Caco-2 (cell line): Measurements from ENCODE around the gene ABHD2. TPM values are rescaled to one million over a fixed set of nuclear protein-coding genes. Genes with fewer than 3 reads are reported as not detected.
A peak's percentile ranks its signal among the peaks of the same experiment; 100 is the strongest.

ENCODE experiments used
- BruUV-seq: library from RNA; stranded (reverse); fragments of 400-500 nt; replicated peaks from 2 replicates; lab custom pipeline; 2021; lab: Mats Ljungman, UMichigan
- CTCF ChIA-PET: fragments of 300-600 bp; sonication (Branson Sonifier 250); formaldehyde crosslinking; loops from one replicate; lab custom pipeline; 2022; ENCODE audit warnings: antibody characterized with exemption; lab: Charles Lee
- POLR2A ChIA-PET: fragments of 300-600 bp; sonication (Branson Sonifier 250); formaldehyde crosslinking; loops from one replicate; lab custom pipeline; 2022; ENCODE audit warnings: antibody characterized with exemption; lab: Charles Lee
- DNase-seq, 2 experiments: peaks; one replicate each; pipeline versions ENCODE4 v3.0.0 to v3.0.0-alpha.2; 2020 to 2022
- H3K27me3 ChIP-seq: replicated peaks from 2 replicates; pipeline ENCODE4 v1.6.0; 2011; ENCODE audit warnings: low read length; ENCODE audit not compliant: control insufficient read depth, insufficient read depth
- H3K36me3 ChIP-seq: 2 replicates; pipeline ENCODE4 v1.5.1; 2011; ENCODE audit warnings: low read length; ENCODE audit not compliant: control insufficient read depth, insufficient read depth
- H3K4me1 ChIP-seq: fragments of 250-450 bp; sonication (Bioruptor Pico); 2 replicates; pipeline ENCODE4 v1.5.1; 2020; ENCODE audit warnings: mild to moderate bottlenecking
- H3K4me3 ChIP-seq: 2 replicates; pipeline ENCODE4 v1.5.1; 2011; ENCODE audit warnings: low read depth, mild to moderate bottlenecking, control low read depth, low read length
- H3K9me3 ChIP-seq: fragments of 250-450 bp; sonication (Bioruptor Pico); 2 replicates; pipeline ENCODE4 v1.5.1; 2020; ENCODE audit warnings: mild to moderate bottlenecking, moderate library complexity
- H3K27ac Mint-ChIP-seq: one replicate; pipeline ENCODE4 v1.8.0; 2022; ENCODE audit warnings: mixed read lengths; ENCODE audit not compliant: unreplicated experiment
- H3K27me3 Mint-ChIP-seq: one replicate; pipeline ENCODE4 v1.8.0; 2022; ENCODE audit warnings: mixed read lengths; ENCODE audit not compliant: insufficient read depth, unreplicated experiment
- H3K36me3 Mint-ChIP-seq: one replicate; pipeline ENCODE4 v1.8.0; 2022; ENCODE audit warnings: mild to moderate bottlenecking, mixed read lengths; ENCODE audit not compliant: insufficient read depth, unreplicated experiment
- H3K4me1 Mint-ChIP-seq: one replicate; pipeline ENCODE4 v1.8.0; 2022; ENCODE audit warnings: low read depth, mixed read lengths; ENCODE audit not compliant: unreplicated experiment
- H3K4me3 Mint-ChIP-seq: one replicate; pipeline ENCODE4 v1.8.0; 2022; ENCODE audit warnings: mild to moderate bottlenecking, moderate library complexity, mixed read lengths; ENCODE audit not compliant: unreplicated experiment
- H3K9me3 Mint-ChIP-seq: one replicate; pipeline ENCODE4 v1.8.0; 2022; ENCODE audit warnings: mixed read lengths; ENCODE audit not compliant: unreplicated experiment
- CTCF ChIP-seq, 2 experiments: fragments of 200-600 bp in 1 of 2; IDR thresholded peaks; 1 replicate in 1 of 2; 2 replicates in 1 of 2; pipeline versions ENCODE4 v1.5.1 to v1.8.0; 2011 to 2022; ENCODE audit warnings: antibody characterized with exemption in 1 of 2, control low read depth in 1 of 2, inconsistent platforms in 1 of 2, low read depth in 1 of 2, low read length in 1 of 2, mild to moderate bottlenecking in 1 of 2, moderate library complexity in 1 of 2; ENCODE audit not compliant: insufficient read depth in 1 of 2, severe bottlenecking in 1 of 2, unreplicated experiment in 1 of 2
- intact Hi-C: fragments of 100-400 bp; cut with micrococcal nuclease; formaldehyde crosslinking; loops from one replicate; pipeline ENCODE4 v1.10.0; 2022; ENCODE audit not compliant: unreplicated experiment
- total RNA-seq: library from RNA; stranded (reverse); gene quantifications from 2 replicates; pipeline ENCODE4 v1.2.3, GENCODE V29; 2022

The ABHD2 gene
- total RNA-seq, 1 experiment from 2014 or later = 63.0 TPM

GRCh38 chr15:89171136-89172072 is 83.1 kb downstream of the ABHD2 start:
- Mint-ChIP-seq H3K4me3 (no peak overlapping the region), H3K27me3 (no peaks in the 10 kb centered on the region), H3K9me3 (no peaks in the 10 kb centered on the region), H3K27ac (no peak overlapping the region), H3K36me3 (peaks cover 1% of the 10 kb centered on the region), H3K4me1 (peaks cover 7% of the 10 kb centered on the region)
- no peaks in the 10 kb centered on the region for H3K27me3 ChIP-seq
- H3K4me1 ChIP-seq = peaks cover 11% of the 10 kb centered on the region
- CTCF ChIA-PET = interaction anchor here (0.6 to 2.4 kb wide), 14 partner anchors 21 to 267 kb away, joined by 3 to 13 read pairs (median 4); partner anchors contain the start of gene ABHD2
- no peaks in the 10 kb centered on the region for H3K36me3 ChIP-seq
- POLR2A ChIA-PET = no interaction called here
- intact Hi-C loops = loop anchor here (1.0 to 10.0 kb wide), 5 partner anchors 32 to 297 kb away; no protein-coding TSS in a partner anchor
- TF ChIP-seq CTCF (IDR thresholded peaks at IDR 0.05; ENCODE audit: insufficient read depth in 1 of 2, low read depth in 1 of 2, low read length in 1 of 2, severe bottlenecking in 1 of 2, unreplicated experiment in 1 of 2) = peak; percentile 83 to 86
- no peak overlapping the region for H3K4me3 ChIP-seq
- peak; percentile 50 to 79 for DNase-seq
- BruUV-seq = no TSS peak
- no peaks in the 10 kb centered on the region for H3K9me3 ChIP-seq

- no TSS peak for BruUV-seq
- POLR2A ChIA-PET = no interaction called here
- Histone ChIP-seq H3K27me3 (no peaks in the 10 kb centered on the region), H3K4me3 (no peak overlapping the region), H3K9me3 (no peaks in the 10 kb centered on the region), H3K36me3 (no peaks in the 10 kb centered on the region), H3K4me1 (peaks cover under 1% of the 10 kb centered on the region; the same call in 1 of the 2 replicates)
- no peak overlapping the region for H3K27ac Mint-ChIP-seq
- no peaks in the 10 kb centered on the region for H3K9me3 Mint-ChIP-seq
- CTCF ChIA-PET = interaction anchor here (2.4 kb wide), 1 partner anchor 85 kb away, joined by 13 read pairs; the partner anchor contains the start of gene ABHD2
- no peak for TF ChIP-seq CTCF (IDR thresholded peaks at IDR 0.05; ENCODE audit: insufficient read depth in 1 of 2, low read depth in 1 of 2, low read length in 1 of 2, severe bottlenecking in 1 of 2, unreplicated experiment in 1 of 2)
- intact Hi-C loops = loop anchor here (5.0 to 10.0 kb wide), 2 partner anchors 271 to 298 kb away; no protein-coding TSS in a partner anchor
- DNase-seq = no peak
- peaks cover 9% of the 10 kb centered on the region for H3K36me3 Mint-ChIP-seq
- no peaks in the 10 kb centered on the region for H3K4me1 Mint-ChIP-seq
- H3K4me3 Mint-ChIP-seq = no peak overlapping the region
- no peaks in the 10 kb centered on the region for H3K27me3 Mint-ChIP-seq
Measured at GRCh38 chr15:89172921-89173320, 84.7 kb downstream of the ABHD2 start.

GRCh38 chr15:89174476-89174875 is 86.2 kb downstream of the ABHD2 start:
- H3K4me3 ChIP-seq = no peak overlapping the region
- DNase-seq = no peak
- H3K27me3 ChIP-seq = no peaks in the 10 kb centered on the region
- POLR2A ChIA-PET = no interaction called here
- Mint-ChIP-seq H3K27ac (no peak overlapping the region), H3K4me1 (no peaks in the 10 kb centered on the region), H3K27me3 (no peaks in the 10 kb centered on the region), H3K36me3 (peaks cover 9% of the 10 kb centered on the region), H3K4me3 (no peak overlapping the region), H3K9me3 (no peaks in the 10 kb centered on the region)
- BruUV-seq = no TSS peak
- CTCF ChIA-PET = no interaction called here
- H3K4me1 ChIP-seq = no peaks in the 10 kb centered on the region
- H3K9me3 ChIP-seq = no peaks in the 10 kb centered on the region
- H3K36me3 ChIP-seq = no peaks in the 10 kb centered on the region
- TF ChIP-seq CTCF (IDR thresholded peaks at IDR 0.05; ENCODE audit: insufficient read depth in 1 of 2, low read depth in 1 of 2, low read length in 1 of 2, severe bottlenecking in 1 of 2, unreplicated experiment in 1 of 2) = no peak
- intact Hi-C loops = loop anchor here (5.0 to 10.0 kb wide), 2 partner anchors 272 to 300 kb away; no protein-coding TSS in a partner anchor
